MM.1S (cell line): ENCODE data around the gene NSD1.

Experiments
- CTCF ChIP-seq: fragments of 300-600 bp; sonication (generic); IDR thresholded peaks from 2 replicates; pipeline ENCODE4 v1.5.1; 2016; ENCODE audit warnings: antibody characterized with exemption, low read length, mixed read lengths
- EZH2 ChIP-seq: fragments of 300-600 bp; sonication (generic); optimal IDR thresholded peaks from 2 replicates; pipeline ENCODE3; 2017; ENCODE audit warnings: low read depth, mild to moderate bottlenecking, antibody characterized with exemption, low read length, mixed read lengths
- EZH2phosphoT487 ChIP-seq: fragments of 300-600 bp; sonication (generic); IDR thresholded peaks from 2 replicates; pipeline ENCODE4 v1.6.1; 2018; ENCODE audit warnings: antibody characterized with exemption, low read length

GRCh38 chr5:177294632-177295031, 161.1 kb downstream of the NSD1 start:
- no peak for TF ChIP-seq CTCF
- no peak for TF ChIP-seq EZH2
- TF ChIP-seq EZH2phosphoT487: no peak
